CD4-positive, alpha-beta T cell treated with Interferon gamma for 1 hour (primary cell): ENCODE results near the gene ATF7IP2.

ENCODE experiments used
- DNase-seq: peaks from one replicate; pipeline ENCODE4 v3.0.0-alpha.2; 2020

Gene ATF7IP2

GRCh38 chr16:10518479-10519041 lies 132.7 kb downstream of the ATF7IP2 start:
- no peak for DNase-seq

GRCh38 chr16:10519297-10519696 lies 133.4 kb downstream of the ATF7IP2 start:
- DNase-seq, result no peak

- DNase-seq, result no peak
These were observed 134.3 kb downstream of the ATF7IP2 start for GRCh38 chr16:10519929-10520868.

- DNase-seq, result no peak
These were observed 135.2 kb downstream of the ATF7IP2 start for GRCh38 chr16:10520869-10521578.

GRCh38 chr16:10521681-10522274 lies 135.9 kb downstream of the ATF7IP2 start:
- DNase-seq, result peak; percentile 33

- DNase-seq, result no peak
These were observed 137.1 kb downstream of the ATF7IP2 start for GRCh38 chr16:10522966-10523365.

GRCh38 chr16:10525214-10525825 lies 139.5 kb downstream of the ATF7IP2 start:
- DNase-seq, result no peak

- DNase-seq, result no peak
These were observed 141.1 kb downstream of the ATF7IP2 start for GRCh38 chr16:10526962-10527361.

GRCh38 chr16:10528635-10529034 lies 142.8 kb downstream of the ATF7IP2 start:
- DNase-seq, result no peak

- DNase-seq, result no peak
These were observed 144.2 kb downstream of the ATF7IP2 start for GRCh38 chr16:10529895-10530669.

GRCh38 chr16:10530685-10531084 lies 144.8 kb downstream of the ATF7IP2 start:
- DNase-seq, result no peak

GRCh38 chr16:10531582-10531981 lies 145.7 kb downstream of the ATF7IP2 start:
- DNase-seq, result no peak
